ENCODE measurements around the gene CACNB1.

The CACNB1 gene

GRCh38 chr17:39147221-39148185 is 50.0 kb downstream of the CACNB1 start:
- no peak for TF ChIP-seq CTCF (IDR thresholded peaks at IDR 0.05; ENCODE audit: control insufficient read depth, insufficient read depth, low read depth, low read length, missing control alignments)
- no peak overlapping the region for H3K4me3 ChIP-seq (ENCODE audit: control insufficient read depth, low read depth, low read length)
- no peak for DNase-seq (ENCODE audit: low read depth)

- TF ChIP-seq CTCF (IDR thresholded peaks at IDR 0.05; ENCODE audit: control insufficient read depth, insufficient read depth, low read depth, low read length, missing control alignments) = no peak
- no peak overlapping the region for H3K4me3 ChIP-seq (ENCODE audit: control insufficient read depth, low read depth, low read length)
- DNase-seq (ENCODE audit: low read depth) = no peak
Observed at GRCh38 chr17:39146273-39146672, 51.2 kb downstream of the CACNB1 start.

- H3K4me3 ChIP-seq (ENCODE audit: control insufficient read depth, low read depth, low read length) = no peak overlapping the region
- DNase-seq (ENCODE audit: low read depth) = no peak
- TF ChIP-seq CTCF (IDR thresholded peaks at IDR 0.05; ENCODE audit: control insufficient read depth, insufficient read depth, low read depth, low read length, missing control alignments) = no peak
Observed at GRCh38 chr17:39145143-39145542, 52.3 kb downstream of the CACNB1 start.

GRCh38 chr17:39144416-39144840 is 53.0 kb downstream of the CACNB1 start:
- TF ChIP-seq CTCF (IDR thresholded peaks at IDR 0.05; ENCODE audit: control insufficient read depth, insufficient read depth, low read depth, low read length, missing control alignments) = no peak
- DNase-seq (ENCODE audit: low read depth) = no peak
- no peak overlapping the region for H3K4me3 ChIP-seq (ENCODE audit: control insufficient read depth, low read depth, low read length)

- DNase-seq (ENCODE audit: low read depth) = no peak
- no peak for TF ChIP-seq CTCF (IDR thresholded peaks at IDR 0.05; ENCODE audit: control insufficient read depth, insufficient read depth, low read depth, low read length, missing control alignments)
- H3K4me3 ChIP-seq (ENCODE audit: control insufficient read depth, low read depth, low read length) = no peak overlapping the region
Observed at GRCh38 chr17:39143552-39144093, 53.8 kb downstream of the CACNB1 start.

DNA sequence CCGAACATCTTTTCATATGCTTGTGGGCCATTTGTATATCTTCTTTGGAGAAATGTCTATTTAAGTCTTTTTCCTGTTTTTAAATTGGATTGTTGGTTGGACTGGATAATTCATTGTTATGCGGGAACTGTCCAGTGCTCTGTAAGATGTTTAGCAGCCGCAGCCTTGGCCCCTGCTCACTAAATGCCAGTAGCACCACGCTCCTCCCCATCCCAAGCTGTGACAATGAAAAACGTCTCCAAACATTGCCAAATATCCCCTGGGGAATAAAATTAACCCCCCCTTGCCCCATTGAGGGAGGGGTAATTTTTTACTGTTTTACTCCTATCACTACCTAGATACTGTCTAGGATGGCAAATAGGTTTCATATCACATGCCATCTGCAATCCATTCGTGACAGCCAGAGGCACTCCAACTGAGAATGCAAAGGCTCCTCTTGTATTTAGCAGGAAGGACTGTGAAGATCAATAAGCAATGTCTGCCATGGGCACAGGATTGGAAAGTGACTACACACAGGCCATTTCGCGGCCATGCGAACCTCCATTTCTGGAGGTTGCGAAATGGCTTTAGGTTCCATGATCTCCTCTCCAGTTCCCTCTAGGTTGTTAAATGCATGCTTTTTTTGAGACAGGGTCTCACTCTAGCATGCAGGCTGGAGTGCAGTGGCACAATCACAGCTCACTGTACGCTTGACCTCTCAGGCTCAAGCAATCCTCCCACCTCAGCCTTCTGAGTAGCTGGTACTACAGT is 55.4 kb downstream of the CACNB1 start:
- no peak overlapping the region for H3K4me3 ChIP-seq (ENCODE audit: control insufficient read depth, low read depth, low read length)
- DNase-seq (ENCODE audit: low read depth) = no peak
- no peak for TF ChIP-seq CTCF (IDR thresholded peaks at IDR 0.05; ENCODE audit: control insufficient read depth, insufficient read depth, low read depth, low read length, missing control alignments)
